A549 (cell line): ENCODE measurements around the gene NDUFS4. TPM values are rescaled to one million over a fixed set of nuclear protein-coding genes. Genes with fewer than 3 reads are reported as not detected.

Experiments
- ATAC-seq, 2 experiments: fragments of 200-7000 bp in 1 of 2; fragments of >200 bp in 1 of 2; cut with Nextera tagmentation in 1 of 2; cut with Tn5 transposase in 1 of 2; 3 replicates each; pipeline versions ENCODE4 v1.8.0 to v1.9.1; 2018 to 2020; ENCODE audit warnings: mild to moderate bottlenecking in 1 of 2, moderate library complexity in 1 of 2
- CTCF ChIA-PET: fragments of 300-600 bp; sonication (Branson Sonifier 250); formaldehyde crosslinking; extraction: SDS; loops from one replicate; lab custom pipeline; 2021; ENCODE audit warnings: antibody characterized with exemption, inconsistent platforms; lab: Yijun Ruan, JAX
- POLR2A ChIA-PET: fragments of 350-600 bp; formaldehyde crosslinking; extraction: SDS; loops from one replicate; lab custom pipeline; 2021; ENCODE audit warnings: antibody characterized with exemption, inconsistent platforms; lab: Yijun Ruan, JAX
- DNase-seq, 2 experiments: peaks; one replicate each; pipeline versions ENCODE4 v3.0.0 to v3.0.0-alpha.2; 2011 to 2016; ENCODE audit warnings: low read depth in 1 of 2, low spot score in 1 of 2
- FAIRE-seq: peaks from 2 replicates; lab custom pipeline; 2011; peaks lifted over from hg19 to GRCh38; lab: Jason Lieb, UNC
- H3K27ac ChIP-seq, 2 experiments: fragments of >200 bp; sonication (Bioruptor Twin); formaldehyde crosslinking; 3 replicates each; pipeline ENCODE4 v1.5.1; 2016 to 2017
- H3K4me1 ChIP-seq: fragments of >200 bp; sonication (Bioruptor Twin); formaldehyde crosslinking; 3 replicates; pipeline ENCODE4 v1.6.1; 2016
- H3K4me2 ChIP-seq: fragments of >200 bp; sonication (Bioruptor Twin); formaldehyde crosslinking; 3 replicates; pipeline ENCODE4 v1.6.1; 2016
- H3K4me3 ChIP-seq: fragments of >200 bp; sonication (Bioruptor Twin); formaldehyde crosslinking; 3 replicates; pipeline ENCODE4 v1.5.1; 2016
- H3K9me3 ChIP-seq: fragments of >200 bp; sonication (Bioruptor Twin); formaldehyde crosslinking; 3 replicates; pipeline ENCODE4 v1.6.1; 2016
- BHLHE40 ChIP-seq: IDR thresholded peaks from 2 replicates; pipeline ENCODE4 v1.6.1; 2012; ENCODE audit warnings: low read depth, low read length, inconsistent platforms
- CHD4 ChIP-seq: fragments of 200-600 bp; sonication (generic); IDR thresholded peaks from 2 replicates; pipeline ENCODE4 v1.6.1; 2016; ENCODE audit warnings: antibody characterized with exemption, mild to moderate bottlenecking, borderline replicate concordance
- EHF ChIP-seq: fragments of 250-450 bp; sonication (Bioruptor Pico); IDR thresholded peaks from 2 replicates; pipeline ENCODE4 v1.5.0; 2020; ENCODE audit warnings: mild to moderate bottlenecking
- EHMT2 ChIP-seq: fragments of 200-600 bp; sonication (generic); IDR thresholded peaks from 2 replicates; pipeline ENCODE4 v1.6.1; 2016; ENCODE audit warnings: antibody characterized with exemption, low read depth, mild to moderate bottlenecking, moderate library complexity
- EP300 ChIP-seq, 2 experiments: fragments of >200 bp; sonication (Bioruptor Twin); formaldehyde crosslinking; IDR thresholded peaks; 2 replicates in 1 of 2; 3 replicates in 1 of 2; pipeline ENCODE4 v1.6.1; 2016 to 2017
- ESRRA ChIP-seq: fragments of 150-350 bp; IDR thresholded peaks from 2 replicates; pipeline ENCODE4 v1.6.1; 2014; ENCODE audit warnings: mild to moderate bottlenecking, low read length, borderline replicate concordance
- FOSB ChIP-seq: fragments of 250-450 bp; sonication (Bioruptor Pico); IDR thresholded peaks from 2 replicates; pipeline ENCODE4 v1.5.0; 2020; ENCODE audit warnings: mild to moderate bottlenecking, moderate library complexity
- GATA3 ChIP-seq: IDR thresholded peaks from 2 replicates; pipeline ENCODE4 v1.6.1; 2012; ENCODE audit warnings: borderline replicate concordance
- HDAC2 ChIP-seq: fragments of 200-600 bp; sonication (generic); IDR thresholded peaks from 2 replicates; pipeline ENCODE4 v1.6.1; 2016
- HEYL ChIP-seq: fragments of 250-450 bp; sonication (Bioruptor Pico); IDR thresholded peaks from 2 replicates; pipeline ENCODE4 v1.8.0; 2021; ENCODE audit warnings: mild to moderate bottlenecking, moderate library complexity
- HOXB13 ChIP-seq: fragments of 250-450 bp; sonication (Bioruptor Pico); IDR thresholded peaks from 2 replicates; pipeline ENCODE4 v1.5.0; 2020; ENCODE audit warnings: low read depth, mild to moderate bottlenecking, moderate library complexity
- JUNB ChIP-seq: fragments of >200 bp; sonication (Bioruptor Twin); formaldehyde crosslinking; IDR thresholded peaks from 2 replicates; pipeline ENCODE4 v1.6.1; 2016
- MAFK ChIP-seq: fragments of 450-650 bp; IDR thresholded peaks from 2 replicates; pipeline ENCODE4 v1.6.1; 2014; ENCODE audit not compliant: partially characterized antibody
- MYC ChIP-seq: IDR thresholded peaks from 2 replicates; pipeline ENCODE4 v1.6.1; 2012; ENCODE audit warnings: mild to moderate bottlenecking, inconsistent platforms, low read length, improper control_type of control experiment, borderline replicate concordance
- NR3C1 ChIP-seq: fragments of >200 bp; sonication (Bioruptor Twin); formaldehyde crosslinking; IDR thresholded peaks from 3 replicates; pipeline ENCODE4 v1.6.1; 2017
- POLR2A ChIP-seq: IDR thresholded peaks from 2 replicates; pipeline ENCODE4 v1.6.1; 2012; ENCODE audit warnings: mild to moderate bottlenecking, low read length
- RARB ChIP-seq: fragments of 250-450 bp; sonication (Bioruptor Pico); IDR thresholded peaks from 2 replicates; pipeline ENCODE4 v1.8.0; 2021; ENCODE audit warnings: mild to moderate bottlenecking, moderate library complexity
- RFX5 ChIP-seq: fragments of 450-650 bp; IDR thresholded peaks from 2 replicates; pipeline ENCODE4 v1.7.1; 2014; ENCODE audit warnings: antibody characterized with exemption, mild to moderate bottlenecking, moderate library complexity
- SMC3 ChIP-seq: fragments of >200 bp; sonication (Bioruptor Twin); formaldehyde crosslinking; IDR thresholded peaks from 3 replicates; pipeline ENCODE4 v1.6.1; 2018; ENCODE audit warnings: inconsistent platforms
- ZC3H11A ChIP-seq: fragments of 450-650 bp; IDR thresholded peaks from 2 replicates; pipeline ENCODE4 v1.6.1; 2014; ENCODE audit warnings: antibody characterized with exemption, mild to moderate bottlenecking
- ZFP36 ChIP-seq: fragments of 450-650 bp; IDR thresholded peaks from 2 replicates; pipeline ENCODE4 v1.6.1; 2014; ENCODE audit warnings: borderline replicate concordance; ENCODE audit not compliant: partially characterized antibody
- ZNF302 ChIP-seq: fragments of 250-450 bp; sonication (Bioruptor Pico); IDR thresholded peaks from 2 replicates; pipeline ENCODE4 v1.9.0; 2021; ENCODE audit warnings: inconsistent platforms, mild to moderate bottlenecking, moderate library complexity
- WGBS: methylation state at CpG from one replicate; pipeline ENCODE4 v1.1.6; 2017; ENCODE audit errors: missing lambda C conversion rate; 5-methylcytosine and 5-hydroxymethylcytosine counted together
- polyA plus RNA-seq, 4 experiments: library from polyadenylated mRNA; depleted of rRNA in 3 of 4; stranded (reverse); fragments of >200 nt; fragmentation: RNase III in 1 of 4; extraction: RNeasy Plus Mini Kit Qiagen cat#74134 plus additional on column Dnase treatment in 1 of 4; gene quantifications; 2 replicates in 3 of 4; 3 replicates in 1 of 4; pipeline ENCODE4 v1.2.3, GENCODE V29; 2011 to 2017
- TF ChIP-seq, protein P1 (sequence below): fragments of >200 bp; sonication (Bioruptor Twin); formaldehyde crosslinking; IDR thresholded peaks from 3 replicates; pipeline ENCODE4 v1.5.1; 2016
- TF ChIP-seq, protein P2 (sequence below): fragments of >200 bp; sonication (Bioruptor Twin); formaldehyde crosslinking; IDR thresholded peaks from 2 replicates; pipeline ENCODE4 v1.6.1; 2016
- TF ChIP-seq, protein P3 (sequence below): fragments of 200-600 bp; sonication (generic); IDR thresholded peaks from 2 replicates; pipeline ENCODE4 v1.6.1; 2016; ENCODE audit warnings: antibody characterized with exemption, mild to moderate bottlenecking, moderate library complexity

Gene NDUFS4
- polyA plus RNA-seq, 2 of the 4 experiments (the other 2 are of a cell fraction) = 163 to 260 TPM

DNA sequence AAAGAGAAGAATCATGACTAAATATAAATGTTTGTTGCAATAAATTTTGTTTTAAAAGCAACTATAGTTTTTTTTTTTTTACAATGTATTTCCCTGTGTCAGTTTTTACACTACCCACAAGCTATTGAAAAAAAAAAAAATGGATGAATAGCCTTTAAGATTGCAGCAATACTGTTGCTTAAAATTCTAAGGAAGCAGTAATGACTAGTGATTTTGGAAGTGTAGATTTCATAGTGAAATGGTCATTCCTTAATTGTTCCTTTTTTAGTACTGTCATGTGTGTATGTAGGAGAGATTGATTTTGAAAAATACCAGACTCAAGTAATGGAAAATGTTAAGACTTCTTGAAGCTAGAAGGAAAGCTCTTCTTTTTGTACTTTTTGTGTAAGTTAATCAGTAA lies 53.1 kb downstream of the NDUFS4 start:
- CTCF ChIA-PET = no interaction called here
- no peaks in the 10 kb centered on the region for H3K9me3 ChIP-seq
- H3K4me3 ChIP-seq = no peak overlapping the region
- no peak overlapping the region for H3K27ac ChIP-seq
- POLR2A ChIA-PET = no interaction called here
- DNase-seq (no peak), ATAC-seq (no peak), FAIRE-seq (no peak)
- H3K4me2 ChIP-seq = no peak overlapping the region
- H3K4me1 ChIP-seq = peaks cover 8% of the 10 kb centered on the region; the same call in 1 of the 3 replicates
- TF ChIP-seq MAFK (no peak), HEYL (CRISPR knock-in tag) (no peak), FOSB (CRISPR knock-in tag) (no peak), GATA3 (no peak), HDAC2 (no peak), NR3C1 (no peak), EP300 (IDR thresholded peaks at IDR 0.05) (no peak), EHF (CRISPR knock-in tag) (no peak), ESRRA (no peak), RARB (CRISPR knock-in tag) (no peak), BHLHE40 (no peak)
- TF ChIP-seq, protein P1, sequence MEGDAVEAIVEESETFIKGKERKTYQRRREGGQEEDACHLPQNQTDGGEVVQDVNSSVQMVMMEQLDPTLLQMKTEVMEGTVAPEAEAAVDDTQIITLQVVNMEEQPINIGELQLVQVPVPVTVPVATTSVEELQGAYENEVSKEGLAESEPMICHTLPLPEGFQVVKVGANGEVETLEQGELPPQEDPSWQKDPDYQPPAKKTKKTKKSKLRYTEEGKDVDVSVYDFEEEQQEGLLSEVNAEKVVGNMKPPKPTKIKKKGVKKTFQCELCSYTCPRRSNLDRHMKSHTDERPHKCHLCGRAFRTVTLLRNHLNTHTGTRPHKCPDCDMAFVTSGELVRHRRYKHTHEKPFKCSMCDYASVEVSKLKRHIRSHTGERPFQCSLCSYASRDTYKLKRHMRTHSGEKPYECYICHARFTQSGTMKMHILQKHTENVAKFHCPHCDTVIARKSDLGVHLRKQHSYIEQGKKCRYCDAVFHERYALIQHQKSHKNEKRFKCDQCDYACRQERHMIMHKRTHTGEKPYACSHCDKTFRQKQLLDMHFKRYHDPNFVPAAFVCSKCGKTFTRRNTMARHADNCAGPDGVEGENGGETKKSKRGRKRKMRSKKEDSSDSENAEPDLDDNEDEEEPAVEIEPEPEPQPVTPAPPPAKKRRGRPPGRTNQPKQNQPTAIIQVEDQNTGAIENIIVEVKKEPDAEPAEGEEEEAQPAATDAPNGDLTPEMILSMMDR = no peak

DNA sequence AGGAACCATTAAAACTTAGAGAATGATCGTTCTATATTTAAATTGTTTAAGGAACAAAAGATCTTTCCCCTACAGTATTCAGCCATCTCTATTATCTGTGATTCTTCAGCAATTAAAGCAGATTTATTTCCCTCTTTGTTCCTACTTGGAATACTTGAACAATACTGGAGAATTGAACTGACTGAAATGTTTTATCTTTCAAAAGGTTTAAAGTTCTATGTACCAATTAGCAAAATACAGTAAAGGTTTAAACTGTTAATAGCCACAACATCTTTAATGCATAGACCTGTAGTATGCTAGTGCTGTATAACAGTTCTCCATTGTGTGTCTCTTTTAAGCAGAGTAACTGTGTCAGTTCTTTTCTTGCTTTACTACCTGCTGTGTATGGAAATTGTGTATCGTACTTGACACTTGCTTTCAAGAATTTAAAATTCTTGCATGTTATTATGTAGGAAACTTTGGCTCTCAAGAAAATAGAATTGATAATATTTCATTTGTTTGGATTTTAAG lies 54.0 kb downstream of the NDUFS4 start:
- H3K4me3 ChIP-seq = no peak overlapping the region
- DNase-seq (no peak), FAIRE-seq (peak; percentile 13), ATAC-seq (no peak)
- POLR2A ChIA-PET = no interaction called here
- WGBS = 88% methylated on average over 2 of the region's 2 CpGs
- CTCF ChIA-PET = no interaction called here
- H3K4me1 ChIP-seq = peaks cover 8% of the 10 kb centered on the region; the same call in 1 of the 3 replicates
- H3K9me3 ChIP-seq = no peaks in the 10 kb centered on the region
- TF ChIP-seq, protein P2, sequence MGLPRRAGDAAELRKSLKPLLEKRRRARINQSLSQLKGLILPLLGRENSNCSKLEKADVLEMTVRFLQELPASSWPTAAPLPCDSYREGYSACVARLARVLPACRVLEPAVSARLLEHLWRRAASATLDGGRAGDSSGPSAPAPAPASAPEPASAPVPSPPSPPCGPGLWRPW = no peak
- no peak for TF ChIP-seq GATA3
- TF ChIP-seq NR3C1 = no peak
- no peak for TF ChIP-seq ESRRA
- TF ChIP-seq EHMT2 = no peak
- no peak for TF ChIP-seq SMC3
- TF ChIP-seq ZC3H11A = no peak
- no peak for TF ChIP-seq CHD4
- TF ChIP-seq ZNF302 (CRISPR knock-in tag) = no peak
- TF ChIP-seq HOXB13 = no peak
- TF ChIP-seq JUNB = no peak
- no peak for TF ChIP-seq RFX5
- no peak for TF ChIP-seq ZFP36
- no peak for TF ChIP-seq MYC
- TF ChIP-seq POLR2A = no peak
- H3K27ac ChIP-seq = no peak overlapping the region
- no peak overlapping the region for H3K4me2 ChIP-seq

DNA sequence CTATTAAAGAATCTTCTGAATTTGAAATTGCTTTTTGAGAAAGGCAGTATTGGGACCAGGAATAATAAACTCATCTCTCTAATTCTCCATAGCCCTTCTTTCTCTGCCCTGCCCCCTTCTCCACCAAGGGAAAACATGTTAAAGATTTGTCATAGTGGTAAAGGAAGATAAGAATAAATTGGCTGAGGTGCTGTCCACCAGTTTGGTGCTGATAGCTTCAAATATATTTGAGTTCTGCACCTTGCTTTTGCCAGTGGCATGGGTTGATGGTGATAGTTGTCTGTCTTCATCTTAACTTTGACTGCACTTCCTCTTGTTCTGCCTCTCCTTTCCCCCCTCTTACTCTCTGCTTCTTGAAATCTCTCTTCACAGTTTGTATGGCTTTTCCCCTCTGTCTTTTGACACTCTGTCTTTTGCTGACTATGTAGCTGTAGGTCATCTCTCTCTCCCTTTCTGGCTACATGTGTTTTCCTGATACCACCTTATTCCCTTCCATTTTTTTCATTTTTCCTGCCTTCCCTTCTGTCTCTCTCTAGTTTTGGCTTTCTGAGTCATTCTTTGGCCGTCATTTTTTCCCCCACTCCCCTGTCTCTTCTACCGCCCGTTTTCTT lies 56.6 kb downstream of the NDUFS4 start:
- no peak for FAIRE-seq
- no peaks in the 10 kb centered on the region for H3K9me3 ChIP-seq

More for the DNA sequence above, 56.6 kb downstream of the NDUFS4 start:
- DNase-seq (no peak), ATAC-seq (no peak)
- TF ChIP-seq, protein P3, sequence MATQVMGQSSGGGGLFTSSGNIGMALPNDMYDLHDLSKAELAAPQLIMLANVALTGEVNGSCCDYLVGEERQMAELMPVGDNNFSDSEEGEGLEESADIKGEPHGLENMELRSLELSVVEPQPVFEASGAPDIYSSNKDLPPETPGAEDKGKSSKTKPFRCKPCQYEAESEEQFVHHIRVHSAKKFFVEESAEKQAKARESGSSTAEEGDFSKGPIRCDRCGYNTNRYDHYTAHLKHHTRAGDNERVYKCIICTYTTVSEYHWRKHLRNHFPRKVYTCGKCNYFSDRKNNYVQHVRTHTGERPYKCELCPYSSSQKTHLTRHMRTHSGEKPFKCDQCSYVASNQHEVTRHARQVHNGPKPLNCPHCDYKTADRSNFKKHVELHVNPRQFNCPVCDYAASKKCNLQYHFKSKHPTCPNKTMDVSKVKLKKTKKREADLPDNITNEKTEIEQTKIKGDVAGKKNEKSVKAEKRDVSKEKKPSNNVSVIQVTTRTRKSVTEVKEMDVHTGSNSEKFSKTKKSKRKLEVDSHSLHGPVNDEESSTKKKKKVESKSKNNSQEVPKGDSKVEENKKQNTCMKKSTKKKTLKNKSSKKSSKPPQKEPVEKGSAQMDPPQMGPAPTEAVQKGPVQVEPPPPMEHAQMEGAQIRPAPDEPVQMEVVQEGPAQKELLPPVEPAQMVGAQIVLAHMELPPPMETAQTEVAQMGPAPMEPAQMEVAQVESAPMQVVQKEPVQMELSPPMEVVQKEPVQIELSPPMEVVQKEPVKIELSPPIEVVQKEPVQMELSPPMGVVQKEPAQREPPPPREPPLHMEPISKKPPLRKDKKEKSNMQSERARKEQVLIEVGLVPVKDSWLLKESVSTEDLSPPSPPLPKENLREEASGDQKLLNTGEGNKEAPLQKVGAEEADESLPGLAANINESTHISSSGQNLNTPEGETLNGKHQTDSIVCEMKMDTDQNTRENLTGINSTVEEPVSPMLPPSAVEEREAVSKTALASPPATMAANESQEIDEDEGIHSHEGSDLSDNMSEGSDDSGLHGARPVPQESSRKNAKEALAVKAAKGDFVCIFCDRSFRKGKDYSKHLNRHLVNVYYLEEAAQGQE = peak; percentile 91
- TF ChIP-seq EHMT2 (peak; percentile 69), FOSB (CRISPR knock-in tag) (no peak), RFX5 (no peak)
- Histone ChIP-seq H3K4me2 (no peak overlapping the region), H3K4me3 (no peak overlapping the region), H3K4me1 (peaks cover 8% of the 10 kb centered on the region; the same call in 1 of the 3 replicates), H3K27ac (no peak overlapping the region)
- ChIA-PET POLR2A (no interaction called here), CTCF (no interaction called here)
- WGBS = 89% methylated on average over 3 of the region's 3 CpGs
